Esophagus muscularis mucosa (tissue), 4 donors: ENCODE results near the gene MTTP. TPM values are rescaled to one million over a fixed set of nuclear protein-coding genes. Genes with fewer than 3 reads are reported as not detected.

Experiments used
- DNase-seq: peaks from one replicate; pipeline ENCODE4 v3.0.0-alpha.2; 2017; ENCODE audit errors: extremely low spot score
- H3K27ac ChIP-seq, 4 donors: fragments of 200-600 bp; sonication (generic); replicated peaks in 1 of 4; 1 replicate in 3 of 4; 2 replicates in 1 of 4; pipeline ENCODE4 v1.5.1; 2016 to 2019; ENCODE audit warnings: mild to moderate bottlenecking in 1 of 4
- H3K27me3 ChIP-seq, 4 donors: fragments of 200-600 bp; sonication (generic); one replicate each; pipeline versions ENCODE4 v1.5.1 to v1.6.0; 2016 to 2019
- H3K36me3 ChIP-seq, 4 donors: fragments of 200-600 bp; sonication (generic); one replicate each; pipeline ENCODE4 v1.5.1; 2016 to 2019
- H3K4me1 ChIP-seq, 4 donors: fragments of 200-600 bp; sonication (generic); one replicate each; pipeline ENCODE4 v1.5.1; 2016 to 2019
- H3K4me3 ChIP-seq, 4 donors: fragments of 200-600 bp; sonication (generic); 1 replicate in 2 of 4; 2 replicates in 2 of 4; pipeline ENCODE4 v1.5.1; 2016 to 2019; ENCODE audit warnings: mild to moderate bottlenecking in 4 of 4, moderate library complexity in 1 of 4
- H3K9me3 ChIP-seq, 4 donors: fragments of 200-600 bp; sonication (generic); 1 replicate in 3 of 4; 2 replicates in 1 of 4; pipeline ENCODE4 v1.5.1; 2016 to 2019
- EP300 ChIP-seq: sonication (generic); formaldehyde crosslinking; IDR thresholded peaks from one replicate; pipeline ENCODE4 v1.6.1; 2017; ENCODE audit warnings: antibody characterized with exemption
- POLR2A ChIP-seq: fragments of 450-650 bp; IDR thresholded peaks from one replicate; pipeline ENCODE4 v1.6.1; 2017; ENCODE audit warnings: antibody characterized with exemption, moderate library complexity, mild to moderate bottlenecking, low read depth
- POLR2AphosphoS5 ChIP-seq, 2 donors: sonication (generic); formaldehyde crosslinking; IDR thresholded peaks; one replicate each; pipeline ENCODE4 v1.6.1; 2017; ENCODE audit warnings: antibody characterized with exemption in 2 of 2
- WGBS: methylation state at CpG from one replicate; pipeline ENCODE4 v1.1.5; 2018; 5-methylcytosine and 5-hydroxymethylcytosine counted together
- intact Hi-C: fragments of 100-400 bp; cut with DNase I; formaldehyde crosslinking; loops from one replicate; pipeline ENCODE4 v1.15.1; 2023
- total RNA-seq, 4 donors: library from RNA; depleted of rRNA; stranded (reverse); fragments of >200 nt; gene quantifications; one replicate each; pipeline versions ENCODE4 v1.1.0 to v1.2.1, GENCODE V29; 2016
- TF ChIP-seq, protein P1 (sequence below), 3 experiments: fragments of 200-600 bp in 2 of 3; fragments of 450-650 bp in 1 of 3; sonication (generic) in 2 of 3; IDR thresholded peaks; one replicate each; pipeline ENCODE4 v1.5.1; 2017 to 2019; ENCODE audit warnings: antibody characterized with exemption in 3 of 3, mild to moderate bottlenecking in 2 of 3, moderate library complexity in 1 of 3

MTTP gene
- total RNA-seq, 4 donors from 2014 or later, result 0.45 to 1.2 (median 0.70) TPM

GRCh38 chr4:99614491-99614890 is 39.9 kb downstream of the MTTP start:
- no peaks in the 10 kb centered on the region for H3K9me3 ChIP-seq

GRCh38 chr4:99615170-99615820 is 40.7 kb downstream of the MTTP start:
- no peaks in the 10 kb centered on the region for H3K36me3 ChIP-seq
- peaks cover 17 to 47% (median 26%) of the 10 kb centered on the region in 4 donors for H3K4me1 ChIP-seq
- no peaks in the 10 kb centered on the region for H3K27me3 ChIP-seq
- intact Hi-C loops, result no loop called here
- TF ChIP-seq POLR2AphosphoS5 (IDR thresholded peaks at IDR 0.05), result no peak
- no peak for TF ChIP-seq EP300
- TF ChIP-seq, protein P1, sequence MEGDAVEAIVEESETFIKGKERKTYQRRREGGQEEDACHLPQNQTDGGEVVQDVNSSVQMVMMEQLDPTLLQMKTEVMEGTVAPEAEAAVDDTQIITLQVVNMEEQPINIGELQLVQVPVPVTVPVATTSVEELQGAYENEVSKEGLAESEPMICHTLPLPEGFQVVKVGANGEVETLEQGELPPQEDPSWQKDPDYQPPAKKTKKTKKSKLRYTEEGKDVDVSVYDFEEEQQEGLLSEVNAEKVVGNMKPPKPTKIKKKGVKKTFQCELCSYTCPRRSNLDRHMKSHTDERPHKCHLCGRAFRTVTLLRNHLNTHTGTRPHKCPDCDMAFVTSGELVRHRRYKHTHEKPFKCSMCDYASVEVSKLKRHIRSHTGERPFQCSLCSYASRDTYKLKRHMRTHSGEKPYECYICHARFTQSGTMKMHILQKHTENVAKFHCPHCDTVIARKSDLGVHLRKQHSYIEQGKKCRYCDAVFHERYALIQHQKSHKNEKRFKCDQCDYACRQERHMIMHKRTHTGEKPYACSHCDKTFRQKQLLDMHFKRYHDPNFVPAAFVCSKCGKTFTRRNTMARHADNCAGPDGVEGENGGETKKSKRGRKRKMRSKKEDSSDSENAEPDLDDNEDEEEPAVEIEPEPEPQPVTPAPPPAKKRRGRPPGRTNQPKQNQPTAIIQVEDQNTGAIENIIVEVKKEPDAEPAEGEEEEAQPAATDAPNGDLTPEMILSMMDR (IDR thresholded peaks at IDR 0.05), result peak in 2 of 3 experiments; percentile 11 to 17
- no peak overlapping the region for H3K4me3 ChIP-seq
- H3K9me3 ChIP-seq, result no peaks in the 10 kb centered on the region
- WGBS, result 75% methylated on average over 1 of the region's 1 CpG
- no peak for DNase-seq
- H3K27ac ChIP-seq, result peak overlapping the region; percentile 24 to 47 (median 43)

More at GRCh38 chr4:99614491-99614890, 39.9 kb downstream of the MTTP start:
- Histone ChIP-seq H3K36me3 (no peaks in the 10 kb centered on the region), H3K27ac (peak overlapping the region in 2 of 4 donors; percentile 45 to 47), H3K4me3 (no peak overlapping the region), H3K27me3 (no peaks in the 10 kb centered on the region), H3K4me1 (peaks cover 17 to 47% (median 26%) of the 10 kb centered on the region in 4 donors)
- 42% methylated on average over 1 of the region's 1 CpG for WGBS
- TF ChIP-seq POLR2A, result no peak
- no peak for TF ChIP-seq POLR2AphosphoS5 (IDR thresholded peaks at IDR 0.05)
- DNase-seq, result no peak
- intact Hi-C loops, result no loop called here

DNA sequence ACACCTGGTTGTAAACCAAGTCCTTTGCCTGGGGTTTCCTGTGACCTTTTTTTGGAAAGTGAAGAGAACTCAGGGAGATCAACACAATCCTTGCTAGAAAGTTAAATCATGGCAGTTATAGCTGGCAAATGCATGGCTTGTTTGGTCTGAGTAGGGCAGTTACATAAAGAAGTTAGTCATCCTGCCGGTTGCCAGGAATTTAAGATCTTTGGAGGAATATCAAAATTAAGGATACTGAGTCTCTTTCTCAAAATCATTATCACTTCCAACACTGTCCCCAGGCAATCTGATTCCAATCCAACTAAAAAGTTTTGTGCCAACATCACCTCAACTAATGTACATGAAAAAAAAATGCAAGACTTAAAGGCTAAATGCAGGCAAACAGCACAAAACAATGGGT is 42.8 kb downstream of the MTTP start:
- H3K36me3 ChIP-seq, result no peaks in the 10 kb centered on the region
- TF ChIP-seq POLR2A (no peak), POLR2AphosphoS5 (IDR thresholded peaks at IDR 0.05) (no peak), EP300 (no peak)
- TF ChIP-seq, protein P1 (IDR thresholded peaks at IDR 0.05), result no peak
- peaks cover 15 to 38% (median 20%) of the 10 kb centered on the region in 4 donors for H3K4me1 ChIP-seq
- no peaks in the 10 kb centered on the region for H3K9me3 ChIP-seq
- no peak overlapping the region for H3K4me3 ChIP-seq
- WGBS, result 43% methylated on average over 1 of the region's 1 CpG
- intact Hi-C loops, result no loop called here
- H3K27ac ChIP-seq, result peak overlapping the region; percentile 22 to 31 (median 28)
- DNase-seq, result no peak
- no peaks in the 10 kb centered on the region for H3K27me3 ChIP-seq

GRCh38 chr4:99622341-99622740 is 47.7 kb downstream of the MTTP start:
- H3K27ac ChIP-seq, result peak overlapping the region; percentile 57 to 80 (median 69)

GRCh38 chr4:99624141-99624719 is 49.6 kb downstream of the MTTP start:
- 33% methylated on average over 4 of the region's 4 CpGs for WGBS
- TF ChIP-seq POLR2AphosphoS5 (IDR thresholded peaks at IDR 0.05), result peak; percentile 12 to 46
- TF ChIP-seq EP300, result no peak
- DNase-seq, result no peak
- Histone ChIP-seq H3K9me3 (no peaks in the 10 kb centered on the region), H3K36me3 (no peaks in the 10 kb centered on the region), H3K27ac (peak overlapping the region; percentile 65 to 80 (median 74)), H3K27me3 (no peaks in the 10 kb centered on the region), H3K4me1 (peaks cover 5 to 39% (median 37%) of the 10 kb centered on the region in 4 donors), H3K4me3 (peak overlapping the region in 1 of 4 donors; percentile 3)
- intact Hi-C loops, result no loop called here

More at GRCh38 chr4:99622341-99622740, 47.7 kb downstream of the MTTP start:
- TF ChIP-seq POLR2A (no peak), EP300 (no peak), POLR2AphosphoS5 (IDR thresholded peaks at IDR 0.05) (no peak)
- TF ChIP-seq, protein P1 (IDR thresholded peaks at IDR 0.05), result no peak
- WGBS, result 44% methylated on average over 1 of the region's 1 CpG
- Histone ChIP-seq H3K9me3 (no peaks in the 10 kb centered on the region), H3K4me1 (peaks cover 5 to 45% (median 39%) of the 10 kb centered on the region in 4 donors), H3K4me3 (no peak overlapping the region), H3K36me3 (no peaks in the 10 kb centered on the region), H3K27me3 (no peaks in the 10 kb centered on the region)
- no peak for DNase-seq
- intact Hi-C loops, result no loop called here
